Sigmoid colon (tissue), 7 donors: ENCODE data around the gene MAD1L1. TPM values are rescaled to one million over a fixed set of nuclear protein-coding genes. Genes with fewer than 3 reads are reported as not detected.

Experiments
- DNase-seq: peaks from one replicate; pipeline ENCODE4 v3.0.0-alpha.2; 2019
- H3K27ac ChIP-seq, 4 donors: fragments of 200-600 bp; sonication (generic); one replicate each; pipeline ENCODE4 v1.5.1; 2016 to 2019; ENCODE audit warnings: mild to moderate bottlenecking in 1 of 4
- H3K27me3 ChIP-seq, 3 donors: fragments of 200-600 bp; sonication (generic); one replicate each; pipeline ENCODE4 v1.5.1; 2019; ENCODE audit warnings: mild to moderate bottlenecking in 1 of 3
- H3K36me3 ChIP-seq, 4 donors: fragments of 200-600 bp; sonication (generic); one replicate each; pipeline ENCODE4 v1.5.1; 2016 to 2019
- H3K4me1 ChIP-seq, 4 donors: fragments of 200-600 bp; sonication (generic); one replicate each; pipeline ENCODE4 v1.5.1; 2017 to 2019
- H3K4me3 ChIP-seq, 4 donors: fragments of 200-600 bp; sonication (generic); one replicate each; pipeline ENCODE4 v1.5.1; 2017 to 2019; ENCODE audit warnings: mild to moderate bottlenecking in 2 of 4, moderate library complexity in 1 of 4
- H3K9me3 ChIP-seq, 4 donors: fragments of 200-600 bp in 3 of 4; sonication (generic) in 3 of 4; one replicate each; pipeline versions ENCODE4 v1.5.1 to v1.6.1; 2013 to 2019
- EP300 ChIP-seq, 4 donors: sonication (generic); formaldehyde crosslinking; IDR thresholded peaks; one replicate each; pipeline ENCODE4 v1.6.1; 2017; ENCODE audit warnings: antibody characterized with exemption in 4 of 4
- POLR2A ChIP-seq, 2 donors: fragments of 450-650 bp; IDR thresholded peaks; one replicate each; pipeline ENCODE4 v1.6.1; 2016; ENCODE audit warnings: antibody characterized with exemption in 2 of 2, mild to moderate bottlenecking in 2 of 2, moderate library complexity in 2 of 2
- POLR2AphosphoS5 ChIP-seq, 4 donors: sonication (generic); formaldehyde crosslinking; IDR thresholded peaks; one replicate each; pipeline ENCODE4 v1.6.1; 2017; ENCODE audit warnings: antibody characterized with exemption in 4 of 4
- WGBS, 2 donors: extraction: QIAGEN DNeasy Blood & Tissue Kit; methylation state at CpG; one replicate each; pipeline ENCODE4 v1.1.7; 2013; 5-methylcytosine and 5-hydroxymethylcytosine counted together
- intact Hi-C: fragments of 100-400 bp; cut with DNase I; formaldehyde crosslinking; loops from one replicate; pipeline ENCODE4 v1.15.1; 2023
- polyA plus RNA-seq, 3 donors: library from polyadenylated mRNA; stranded (reverse); fragments of 200-250 nt; gene quantifications; one replicate each; pipeline ENCODE4 v1.2.3, GENCODE V29; 2013
- total RNA-seq, 4 donors: library from RNA; depleted of rRNA; stranded (reverse); fragments of >200 nt; gene quantifications; one replicate each; pipeline ENCODE4 v1.1.0, GENCODE V29; 2016
- TF ChIP-seq, protein P1 (sequence below), 4 experiments: fragments of 450-650 bp in 3 of 4; fragments of 200-600 bp in 1 of 4; IDR thresholded peaks; one replicate each; pipeline ENCODE4 v1.5.1; 2016 to 2019; ENCODE audit warnings: antibody characterized with exemption in 4 of 4, mild to moderate bottlenecking in 3 of 4, moderate library complexity in 2 of 4
- donor health status: healthy with polysubstance abuse.
- donor health status: Bipolar disorder and iron deficiency.
- donor health status: healthy.

The MAD1L1 gene
- total and polyA plus RNA-seq, 7 donors, result 10.2 to 38.4 (median 20.6) TPM

DNA sequence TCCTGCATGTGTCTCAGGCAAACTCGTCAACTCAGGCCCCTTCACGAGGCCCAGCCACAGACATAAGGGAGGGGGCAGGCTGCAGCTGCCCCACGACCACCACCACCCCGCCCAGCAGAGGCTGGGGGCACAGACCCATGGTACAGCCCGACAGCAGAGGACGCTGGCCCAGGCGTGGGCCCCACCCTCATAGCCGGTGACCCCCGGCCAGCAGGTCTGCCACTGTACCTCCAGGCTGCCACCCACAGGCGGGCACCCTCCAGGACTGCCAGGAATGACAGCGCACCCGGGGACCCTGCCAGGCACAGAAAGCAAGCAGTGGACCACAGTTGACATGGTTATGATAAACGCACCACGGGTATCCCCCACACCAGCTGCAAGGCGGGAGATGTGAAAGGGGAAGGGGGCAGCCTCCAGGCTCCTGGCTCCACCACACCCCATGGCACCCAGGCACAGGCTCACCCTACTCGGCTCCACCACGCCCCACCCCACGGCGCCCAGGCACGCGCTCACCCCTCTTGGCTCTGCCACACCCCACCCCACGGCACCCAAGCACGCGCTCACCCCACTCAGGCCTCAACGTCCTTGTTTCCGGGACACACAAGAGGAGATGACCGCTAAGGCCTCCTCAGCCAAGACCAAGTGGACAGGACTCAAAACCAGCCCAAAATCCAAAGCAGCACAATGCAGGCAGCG lies 135.9 kb downstream of the MAD1L1 start:
- Histone ChIP-seq H3K4me3 (no peak overlapping the region), H3K27me3 (no peaks in the 10 kb centered on the region), H3K27ac (no peak overlapping the region), H3K36me3 (no peaks in the 10 kb centered on the region), H3K9me3 (no peaks in the 10 kb centered on the region), H3K4me1 (no peaks in the 10 kb centered on the region)
- DNase-seq, result no peak
- intact Hi-C loops, result no loop called here
- 80 to 86% methylated on average over 28 of the region's 28 CpGs for WGBS, 2 donors
- no peak for TF ChIP-seq POLR2A (IDR thresholded peaks at IDR 0.05)
- TF ChIP-seq, protein P1, sequence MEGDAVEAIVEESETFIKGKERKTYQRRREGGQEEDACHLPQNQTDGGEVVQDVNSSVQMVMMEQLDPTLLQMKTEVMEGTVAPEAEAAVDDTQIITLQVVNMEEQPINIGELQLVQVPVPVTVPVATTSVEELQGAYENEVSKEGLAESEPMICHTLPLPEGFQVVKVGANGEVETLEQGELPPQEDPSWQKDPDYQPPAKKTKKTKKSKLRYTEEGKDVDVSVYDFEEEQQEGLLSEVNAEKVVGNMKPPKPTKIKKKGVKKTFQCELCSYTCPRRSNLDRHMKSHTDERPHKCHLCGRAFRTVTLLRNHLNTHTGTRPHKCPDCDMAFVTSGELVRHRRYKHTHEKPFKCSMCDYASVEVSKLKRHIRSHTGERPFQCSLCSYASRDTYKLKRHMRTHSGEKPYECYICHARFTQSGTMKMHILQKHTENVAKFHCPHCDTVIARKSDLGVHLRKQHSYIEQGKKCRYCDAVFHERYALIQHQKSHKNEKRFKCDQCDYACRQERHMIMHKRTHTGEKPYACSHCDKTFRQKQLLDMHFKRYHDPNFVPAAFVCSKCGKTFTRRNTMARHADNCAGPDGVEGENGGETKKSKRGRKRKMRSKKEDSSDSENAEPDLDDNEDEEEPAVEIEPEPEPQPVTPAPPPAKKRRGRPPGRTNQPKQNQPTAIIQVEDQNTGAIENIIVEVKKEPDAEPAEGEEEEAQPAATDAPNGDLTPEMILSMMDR (IDR thresholded peaks at IDR 0.05), result no peak
- no peak for TF ChIP-seq EP300 (IDR thresholded peaks at IDR 0.05)
- TF ChIP-seq POLR2AphosphoS5 (IDR thresholded peaks at IDR 0.05), result no peak

DNA sequence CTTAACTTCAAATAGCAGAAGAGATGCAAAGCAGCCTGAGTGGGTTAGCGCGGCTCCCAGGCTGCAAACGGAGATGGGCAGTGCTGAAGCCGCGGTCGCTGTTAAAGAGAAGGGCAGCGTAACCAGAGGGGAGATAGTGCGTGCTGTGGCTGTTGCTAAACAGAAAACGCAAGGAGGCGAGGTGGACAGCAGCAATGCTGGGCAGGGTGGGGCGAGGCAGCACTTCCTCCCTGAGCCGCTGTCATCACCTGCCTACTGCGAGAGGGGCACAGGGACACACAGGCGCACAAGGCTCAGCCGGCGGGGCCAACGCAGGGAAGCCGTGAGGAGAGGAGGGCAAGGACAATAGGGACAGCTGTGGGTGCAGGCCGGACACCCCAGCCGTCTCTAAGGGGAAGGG lies 137.3 kb downstream of the MAD1L1 start:
- no peak for DNase-seq
- intact Hi-C loops, result no loop called here

DNA sequence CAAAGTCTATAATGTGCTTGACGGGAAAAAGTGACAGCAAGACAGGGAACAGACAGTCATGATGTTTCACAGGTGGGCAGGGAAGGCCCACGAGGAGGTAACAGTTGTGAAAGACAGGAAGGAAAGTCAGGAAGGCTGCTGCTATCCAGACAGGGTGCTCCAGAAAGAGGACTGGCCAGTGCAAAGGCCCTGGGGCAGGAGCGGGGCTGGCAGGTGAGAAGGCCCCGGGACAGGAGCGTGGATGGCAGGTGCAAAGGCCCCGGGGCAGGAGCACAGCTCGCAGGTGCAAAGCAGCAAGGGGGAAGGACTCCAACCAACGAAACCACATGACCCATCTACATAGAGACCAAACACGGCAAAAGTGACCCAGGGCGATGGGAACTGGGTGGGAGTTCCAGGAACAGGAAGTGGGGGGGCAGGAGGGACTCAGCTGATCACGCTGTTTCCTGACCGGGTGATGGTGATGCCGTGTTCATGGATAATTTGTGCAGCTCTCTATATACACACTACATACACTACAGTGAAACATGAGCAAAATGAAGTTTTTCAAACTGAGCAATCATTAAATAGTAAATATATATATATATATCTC lies 138.2 kb downstream of the MAD1L1 start:
- Histone ChIP-seq H3K4me1 (no peaks in the 10 kb centered on the region), H3K27me3 (no peaks in the 10 kb centered on the region), H3K36me3 (no peaks in the 10 kb centered on the region), H3K27ac (no peak overlapping the region), H3K4me3 (no peak overlapping the region), H3K9me3 (no peaks in the 10 kb centered on the region)
- WGBS, 2 donors, result 86 to 95% methylated on average over 13 of the region's 13 CpGs
- TF ChIP-seq, protein P1 (IDR thresholded peaks at IDR 0.05), result no peak
- no peak for TF ChIP-seq EP300 (IDR thresholded peaks at IDR 0.05)
- TF ChIP-seq POLR2A (IDR thresholded peaks at IDR 0.05), result no peak
- TF ChIP-seq POLR2AphosphoS5 (IDR thresholded peaks at IDR 0.05), result no peak
- intact Hi-C loops, result no loop called here
- no peak for DNase-seq

More for the DNA sequence above, 137.3 kb downstream of the MAD1L1 start:
- 94 to 95% methylated on average over 20 of the region's 20 CpGs for WGBS, 2 donors
- no peaks in the 10 kb centered on the region for H3K27me3 ChIP-seq
- TF ChIP-seq POLR2A (IDR thresholded peaks at IDR 0.05) (no peak), POLR2AphosphoS5 (IDR thresholded peaks at IDR 0.05) (no peak), EP300 (IDR thresholded peaks at IDR 0.05) (no peak)
- TF ChIP-seq, protein P1 (IDR thresholded peaks at IDR 0.05), result no peak
- no peaks in the 10 kb centered on the region for H3K9me3 ChIP-seq
- no peaks in the 10 kb centered on the region for H3K36me3 ChIP-seq
- no peak overlapping the region for H3K27ac ChIP-seq
- H3K4me3 ChIP-seq, result no peak overlapping the region
- no peaks in the 10 kb centered on the region for H3K4me1 ChIP-seq

DNA sequence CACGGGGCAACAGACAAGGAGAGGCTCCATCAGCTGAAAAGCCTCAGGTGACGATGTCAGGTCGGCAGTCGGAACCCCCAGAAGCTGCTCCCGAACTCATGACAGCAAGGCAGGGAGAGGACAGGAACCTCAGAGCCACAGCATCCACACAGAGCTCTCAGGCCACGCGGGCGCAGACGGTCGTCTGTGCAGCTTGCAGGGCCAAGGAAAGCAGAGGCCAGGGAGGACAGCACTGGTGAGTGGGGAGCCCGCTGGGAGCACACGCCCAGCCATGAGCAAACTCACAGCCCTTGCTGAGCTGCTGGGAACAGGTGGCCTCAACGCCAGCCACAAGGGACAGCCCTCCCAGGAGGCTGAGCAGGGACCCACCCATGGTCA lies 138.9 kb downstream of the MAD1L1 start:
- Histone ChIP-seq H3K36me3 (no peaks in the 10 kb centered on the region), H3K27ac (no peak overlapping the region), H3K9me3 (no peaks in the 10 kb centered on the region), H3K4me1 (no peaks in the 10 kb centered on the region), H3K27me3 (no peaks in the 10 kb centered on the region), H3K4me3 (no peak overlapping the region)
- DNase-seq, result no peak
- TF ChIP-seq EP300 (IDR thresholded peaks at IDR 0.05) (no peak), POLR2A (IDR thresholded peaks at IDR 0.05) (no peak), POLR2AphosphoS5 (IDR thresholded peaks at IDR 0.05) (no peak)
- TF ChIP-seq, protein P1 (IDR thresholded peaks at IDR 0.05), result no peak
- WGBS, 2 donors, result 90 to 95% methylated on average over 13 of the region's 13 CpGs
- intact Hi-C loops, result no loop called here
